Osteoblast (primary cell): ENCODE results near the gene TMEM63A. TPM values are rescaled to one million over a fixed set of nuclear protein-coding genes. Genes with fewer than 3 reads are reported as not detected.
A peak's percentile ranks its signal among the peaks of the same experiment; 100 is the strongest.

Experiments used
- DNase-seq: peaks from one replicate; pipeline ENCODE4 v3.0.0; 2011; ENCODE audit warnings: low spot score, mixed read lengths; ENCODE audit not compliant: insufficient read length; ENCODE audit errors: missing footprints
- H2AFZ ChIP-seq: 2 replicates; pipeline ENCODE4 v1.6.0; 2011; ENCODE audit warnings: mild to moderate bottlenecking, low read length
- H3K27ac ChIP-seq: 2 replicates; pipeline ENCODE4 v1.5.1; 2011; ENCODE audit warnings: mild to moderate bottlenecking, low read depth, low read length, moderate library complexity
- H3K27me3 ChIP-seq: 2 replicates; pipeline ENCODE4 v1.6.0; 2012; ENCODE audit warnings: mild to moderate bottlenecking, control low read depth, inconsistent platforms, low read length, moderate library complexity; ENCODE audit not compliant: insufficient read depth
- H3K36me3 ChIP-seq: 2 replicates; pipeline ENCODE4 v1.5.1; 2011; ENCODE audit warnings: mild to moderate bottlenecking, low read length, control low read depth, moderate library complexity; ENCODE audit not compliant: insufficient read depth
- H3K4me1 ChIP-seq: 2 replicates; pipeline ENCODE4 v1.5.1; 2011; ENCODE audit warnings: mild to moderate bottlenecking, low read length, control low read depth, moderate library complexity; ENCODE audit not compliant: insufficient read depth
- H3K4me2 ChIP-seq: 2 replicates; pipeline ENCODE4 v1.6.0; 2011; ENCODE audit warnings: mild to moderate bottlenecking, low read length; ENCODE audit not compliant: insufficient read depth
- H3K4me3 ChIP-seq: fragments of 200-600 bp; sonication (generic); 3 replicates; pipeline ENCODE4 v1.5.1; 2012; ENCODE audit warnings: mild to moderate bottlenecking, low read length, inconsistent platforms; ENCODE audit not compliant: insufficient read depth
- H3K79me2 ChIP-seq: 2 replicates; pipeline ENCODE4 v1.6.0; 2012; ENCODE audit warnings: mild to moderate bottlenecking, low read length, control low read depth, inconsistent platforms; ENCODE audit not compliant: insufficient read depth
- H3K9me3 ChIP-seq: 2 replicates; pipeline ENCODE4 v1.5.1; 2011; ENCODE audit warnings: low read depth, low read length, control low read depth
- H4K20me1 ChIP-seq: 2 replicates; pipeline ENCODE4 v1.6.0; 2012; ENCODE audit warnings: mild to moderate bottlenecking, low read length, control low read depth; ENCODE audit not compliant: insufficient read depth
- total RNA-seq: library from RNA; depleted of rRNA; stranded (reverse); fragments of >200 nt; gene quantifications from 2 replicates; pipeline ENCODE4 v1.2.3, GENCODE V29; 2012
- TF ChIP-seq, protein P1 (sequence below): IDR thresholded peaks from 2 replicates; pipeline ENCODE4 v1.5.1; 2011; ENCODE audit warnings: mild to moderate bottlenecking, low read depth, low read length, moderate library complexity; ENCODE audit errors: extremely low read depth

The TMEM63A gene
- total RNA-seq, 1 donor: 23.2 TPM

DNA sequence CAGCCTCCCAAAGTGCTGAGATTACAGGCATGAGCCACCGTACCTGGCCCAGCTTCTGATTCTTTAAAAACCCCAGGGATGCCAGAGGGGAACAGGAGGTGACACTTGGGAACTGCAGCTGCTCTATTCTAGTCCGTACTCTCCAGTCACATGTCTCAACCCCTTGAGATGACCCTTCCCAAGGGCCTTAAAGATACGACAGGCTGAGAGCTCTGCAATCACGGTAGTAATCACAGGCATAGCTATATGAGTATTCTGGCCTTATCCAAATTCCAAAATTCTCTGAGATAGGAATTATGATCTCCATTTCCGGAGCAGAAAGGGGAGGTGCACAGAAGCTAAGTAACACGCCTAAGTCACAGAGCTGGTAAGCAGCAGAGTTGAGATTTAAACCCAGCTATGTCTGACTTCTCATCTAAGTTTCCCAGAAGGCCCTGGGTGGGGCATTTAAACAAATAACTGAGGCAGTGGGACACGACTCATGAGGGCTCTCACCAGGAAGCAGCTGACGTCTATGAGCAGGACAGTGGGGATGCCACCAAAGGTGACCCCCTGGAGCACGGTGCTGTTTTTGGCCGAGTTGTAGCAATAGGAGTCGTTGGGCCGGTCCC, 5.2 kb downstream of the TMEM63A start:
- H3K4me1 ChIP-seq: peaks cover 30% of the 10 kb centered on the region
- H3K79me2 ChIP-seq: peaks cover 49% of the 10 kb centered on the region
- H3K4me2 ChIP-seq: no peak overlapping the region
- no peak overlapping the region for H3K4me3 ChIP-seq
- peak overlapping the region; percentile 43 for H3K27ac ChIP-seq
- H2AFZ ChIP-seq: no peak overlapping the region
- no peaks in the 10 kb centered on the region for H3K27me3 ChIP-seq
- H3K9me3 ChIP-seq: no peaks in the 10 kb centered on the region
- peaks cover 33% of the 10 kb centered on the region for H4K20me1 ChIP-seq
- TF ChIP-seq, protein P1, sequence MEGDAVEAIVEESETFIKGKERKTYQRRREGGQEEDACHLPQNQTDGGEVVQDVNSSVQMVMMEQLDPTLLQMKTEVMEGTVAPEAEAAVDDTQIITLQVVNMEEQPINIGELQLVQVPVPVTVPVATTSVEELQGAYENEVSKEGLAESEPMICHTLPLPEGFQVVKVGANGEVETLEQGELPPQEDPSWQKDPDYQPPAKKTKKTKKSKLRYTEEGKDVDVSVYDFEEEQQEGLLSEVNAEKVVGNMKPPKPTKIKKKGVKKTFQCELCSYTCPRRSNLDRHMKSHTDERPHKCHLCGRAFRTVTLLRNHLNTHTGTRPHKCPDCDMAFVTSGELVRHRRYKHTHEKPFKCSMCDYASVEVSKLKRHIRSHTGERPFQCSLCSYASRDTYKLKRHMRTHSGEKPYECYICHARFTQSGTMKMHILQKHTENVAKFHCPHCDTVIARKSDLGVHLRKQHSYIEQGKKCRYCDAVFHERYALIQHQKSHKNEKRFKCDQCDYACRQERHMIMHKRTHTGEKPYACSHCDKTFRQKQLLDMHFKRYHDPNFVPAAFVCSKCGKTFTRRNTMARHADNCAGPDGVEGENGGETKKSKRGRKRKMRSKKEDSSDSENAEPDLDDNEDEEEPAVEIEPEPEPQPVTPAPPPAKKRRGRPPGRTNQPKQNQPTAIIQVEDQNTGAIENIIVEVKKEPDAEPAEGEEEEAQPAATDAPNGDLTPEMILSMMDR: no peak
- H3K36me3 ChIP-seq: peaks cover 29% of the 10 kb centered on the region
- DNase-seq: peak; percentile 76

DNA sequence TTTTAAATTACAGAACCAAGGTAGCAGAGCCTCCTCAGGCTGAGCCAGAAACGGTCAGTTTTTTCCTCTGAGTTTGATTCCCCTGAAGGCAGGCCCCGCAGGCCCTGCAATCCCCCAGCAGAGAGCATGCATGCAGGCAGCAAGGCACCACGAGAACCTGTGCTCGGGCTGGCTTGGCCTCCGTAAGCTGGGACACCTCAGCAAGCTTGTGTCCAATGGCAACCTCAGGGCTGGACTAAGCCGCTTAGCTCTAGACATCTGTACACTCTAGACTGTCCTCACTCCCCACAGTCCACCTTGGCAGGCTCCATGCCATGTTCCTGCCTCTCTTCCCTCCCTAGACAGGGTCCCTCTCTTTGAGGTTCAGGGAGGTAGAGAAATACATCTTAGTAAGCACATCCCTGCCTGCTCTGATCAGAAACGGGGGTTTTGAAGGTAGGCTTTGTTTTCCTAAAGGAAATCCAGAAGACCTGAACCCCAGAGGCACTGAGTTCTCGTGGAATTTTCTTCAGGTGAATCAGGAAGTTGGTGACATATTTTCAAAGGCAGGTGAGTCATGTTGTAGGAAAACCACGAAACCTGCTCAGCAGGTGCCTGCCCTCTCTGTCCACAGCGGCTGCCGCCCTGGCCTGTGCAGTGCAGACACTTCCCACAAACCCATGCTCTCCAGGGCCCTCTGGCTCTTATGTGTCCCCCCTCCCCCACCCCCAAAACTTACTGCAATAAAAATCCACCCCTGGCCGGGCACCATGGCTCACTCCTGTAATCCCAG, 7.0 kb downstream of the TMEM63A start:
- Histone ChIP-seq H3K9me3 (no peaks in the 10 kb centered on the region), H3K79me2 (peaks cover 31% of the 10 kb centered on the region), H3K36me3 (peaks cover 38% of the 10 kb centered on the region), H3K27ac (no peak overlapping the region), H3K27me3 (no peaks in the 10 kb centered on the region), H3K4me2 (no peak overlapping the region), H3K4me1 (peaks cover 31% of the 10 kb centered on the region), H2AFZ (no peak overlapping the region), H3K4me3 (no peak overlapping the region), H4K20me1 (peaks cover 27% of the 10 kb centered on the region)
- peak; percentile 34 for DNase-seq
- TF ChIP-seq, protein P1: no peak

DNA sequence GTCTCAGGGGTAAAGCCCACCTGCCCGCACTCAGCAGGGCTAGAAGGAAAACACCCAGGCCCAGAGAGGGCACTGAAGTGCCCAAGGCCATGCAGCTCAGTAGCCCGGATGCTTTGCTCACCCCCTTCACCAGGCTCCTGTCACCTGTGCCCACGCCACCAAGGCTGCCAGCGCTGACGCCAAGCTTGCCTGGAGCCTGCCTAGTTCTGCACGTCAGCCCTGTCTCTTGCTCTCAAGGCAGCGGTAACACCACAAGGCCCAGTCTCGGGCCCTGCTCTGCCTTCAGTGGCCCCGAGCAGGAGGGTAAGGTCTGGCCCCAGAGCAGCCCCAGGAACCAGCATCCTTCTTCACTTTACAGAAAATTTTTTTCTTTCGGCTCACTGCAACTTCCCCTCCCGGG, 7.7 kb downstream of the TMEM63A start:
- no peaks in the 10 kb centered on the region for H3K9me3 ChIP-seq
- H3K27me3 ChIP-seq: no peaks in the 10 kb centered on the region
- H2AFZ ChIP-seq: no peak overlapping the region
- no peak overlapping the region for H3K27ac ChIP-seq
- no peak overlapping the region for H3K4me2 ChIP-seq
- TF ChIP-seq, protein P1: no peak
- H4K20me1 ChIP-seq: peaks cover 19% of the 10 kb centered on the region
- peaks cover 39% of the 10 kb centered on the region for H3K36me3 ChIP-seq
- no peak overlapping the region for H3K4me3 ChIP-seq
- DNase-seq: no peak
- H3K79me2 ChIP-seq: peaks cover 23% of the 10 kb centered on the region
- peaks cover 31% of the 10 kb centered on the region for H3K4me1 ChIP-seq

DNA sequence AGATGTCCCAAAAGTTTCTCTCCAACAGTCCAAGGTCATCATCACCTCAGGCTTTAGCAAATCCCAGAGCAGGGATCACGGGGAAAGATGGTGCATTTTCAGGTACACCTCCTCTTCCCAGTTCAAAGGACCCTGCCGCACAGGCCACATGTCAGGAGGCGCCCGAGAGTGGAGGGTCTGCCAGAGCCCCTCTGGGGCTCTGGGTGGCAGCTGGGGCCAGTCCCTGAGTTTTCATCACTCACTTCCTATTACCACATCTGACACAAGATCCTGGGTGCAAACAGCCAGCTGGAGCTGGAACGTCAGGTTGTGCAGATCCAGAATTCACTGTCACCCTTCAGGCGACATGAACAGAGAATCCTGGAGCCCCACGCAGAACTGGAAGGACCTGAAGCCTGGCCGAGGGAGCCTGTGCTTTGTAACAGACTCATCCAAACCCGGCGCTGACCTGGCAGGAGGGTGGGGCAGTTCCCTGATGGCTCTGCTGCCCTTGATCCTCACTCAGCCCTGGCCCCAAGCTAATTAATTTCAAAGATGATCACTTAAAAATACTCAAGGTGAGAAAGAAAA, 8.8 kb downstream of the TMEM63A start:
- Histone ChIP-seq H4K20me1 (peaks cover 17% of the 10 kb centered on the region), H2AFZ (no peak overlapping the region), H3K27me3 (no peaks in the 10 kb centered on the region), H3K4me3 (no peak overlapping the region), H3K27ac (no peak overlapping the region), H3K36me3 (peaks cover 46% of the 10 kb centered on the region), H3K9me3 (no peaks in the 10 kb centered on the region), H3K4me2 (no peak overlapping the region), H3K4me1 (peaks cover 29% of the 10 kb centered on the region), H3K79me2 (peaks cover 16% of the 10 kb centered on the region)
- DNase-seq: no peak
- TF ChIP-seq, protein P1: no peak
